GM23338 (cell line): ENCODE data around the gene RSBN1L. TPM values are rescaled to one million over a fixed set of nuclear protein-coding genes. Genes with fewer than 3 reads are reported as not detected.

ENCODE experiments used
- ATAC-seq: fragments of 200-7000 bp; cut with Tn5 transposase; 3 replicates; pipeline ENCODE4 v1.9.1; 2020
- DNase-seq: peaks from one replicate; pipeline ENCODE4 v3.0.0-alpha.2; 2015; ENCODE audit warnings: low spot score
- H2AFZ ChIP-seq: fragments of 200-600 bp; sonication (generic); 2 replicates; pipeline ENCODE4 v1.8.0; 2016; ENCODE audit warnings: antibody characterized with exemption, mild to moderate bottlenecking, moderate library complexity
- H3F3A ChIP-seq: fragments of 200-600 bp; sonication (generic); replicated peaks from 2 replicates; pipeline ENCODE4 v1.8.0; 2017; ENCODE audit warnings: antibody characterized with exemption, mixed run types, low read depth
- H3K27ac ChIP-seq: fragments of 200-600 bp; sonication (generic); 2 replicates; pipeline ENCODE4 v1.6.1; 2016; ENCODE audit warnings: low read depth
- H3K27me3 ChIP-seq: fragments of 200-600 bp; sonication (generic); 2 replicates; pipeline ENCODE4 v1.8.0; 2016; ENCODE audit warnings: mild to moderate bottlenecking, mixed run types, moderate library complexity; ENCODE audit not compliant: insufficient read depth
- H3K36me3 ChIP-seq: fragments of 200-600 bp; sonication (generic); 2 replicates; pipeline ENCODE4 v1.8.0; 2016; ENCODE audit warnings: mild to moderate bottlenecking; ENCODE audit not compliant: insufficient read depth
- H3K4me1 ChIP-seq: fragments of 200-600 bp; sonication (generic); 2 replicates; pipeline ENCODE4 v1.8.0; 2016; ENCODE audit warnings: mild to moderate bottlenecking, moderate library complexity; ENCODE audit not compliant: insufficient read depth
- H3K4me2 ChIP-seq: fragments of 200-600 bp; sonication (generic); 2 replicates; pipeline ENCODE4 v1.7.1; 2017; ENCODE audit warnings: mixed run types
- H3K4me3 ChIP-seq: fragments of 200-600 bp; sonication (generic); 2 replicates; pipeline ENCODE4 v1.6.1; 2016; ENCODE audit warnings: mixed run types
- H3K79me2 ChIP-seq: fragments of 200-600 bp; sonication (generic); replicated peaks from 2 replicates; pipeline ENCODE4 v1.8.0; 2017; ENCODE audit warnings: mild to moderate bottlenecking; ENCODE audit not compliant: insufficient read depth
- H3K9me2 ChIP-seq: fragments of 200-600 bp; sonication (generic); 2 replicates; pipeline ENCODE4 v1.8.0; 2017; ENCODE audit not compliant: insufficient read depth
- H4K20me1 ChIP-seq: fragments of 200-600 bp; sonication (generic); replicated peaks from 2 replicates; pipeline ENCODE4 v1.8.0; 2017; ENCODE audit warnings: mild to moderate bottlenecking; ENCODE audit not compliant: insufficient read depth
- H3K27ac Mint-ChIP-seq: 2 replicates; pipeline ENCODE4 v1.8.0; 2020; ENCODE audit warnings: inconsistent platforms, mild to moderate bottlenecking, moderate library complexity, mixed read lengths
- H3K27me3 Mint-ChIP-seq: 3 replicates; pipeline ENCODE4 v1.8.0; 2022; ENCODE audit warnings: low read depth, mild to moderate bottlenecking, moderate library complexity, mixed read lengths, inconsistent platforms; ENCODE audit not compliant: insufficient read depth, poor library complexity
- H3K36me3 Mint-ChIP-seq: 3 replicates; pipeline ENCODE4 v1.8.0; 2021; ENCODE audit warnings: low read depth, mild to moderate bottlenecking, inconsistent platforms, moderate library complexity, mixed read lengths
- H3K4me1 Mint-ChIP-seq: 3 replicates; pipeline ENCODE4 v1.8.0; 2020; ENCODE audit warnings: mild to moderate bottlenecking, inconsistent platforms, mixed read lengths
- H3K4me3 Mint-ChIP-seq: 3 replicates; pipeline ENCODE4 v1.8.0; 2021; ENCODE audit warnings: moderate library complexity, mild to moderate bottlenecking, inconsistent platforms, mixed read lengths
- H3K9me3 Mint-ChIP-seq: 3 replicates; pipeline ENCODE4 v1.8.0; 2020; ENCODE audit warnings: moderate library complexity, mild to moderate bottlenecking, inconsistent platforms, mixed read lengths
- CTCF ChIP-seq, 2 experiments: fragments of 200-600 bp in 1 of 2; sonication (generic) in 1 of 2; conservative IDR thresholded peaks; 2 replicates each; pipeline versions ENCODE4 v1.5.1 to v1.6.1; 2016 to 2017; ENCODE audit warnings: antibody characterized with exemption in 2 of 2, low read depth in 2 of 2, mild to moderate bottlenecking in 2 of 2, moderate library complexity in 1 of 2
- EZH2 ChIP-seq: fragments of 200-600 bp; sonication (generic); IDR thresholded peaks from one replicate; pipeline ENCODE4 v1.8.0; 2017; ENCODE audit warnings: antibody characterized with exemption, mild to moderate bottlenecking, low read depth; ENCODE audit not compliant: unreplicated experiment
- EZH2phosphoT487 ChIP-seq: fragments of 200-600 bp; sonication (generic); IDR thresholded peaks from one replicate; pipeline ENCODE4 v1.8.1; 2018; ENCODE audit warnings: antibody characterized with exemption; ENCODE audit not compliant: unreplicated experiment
- ZNF114 ChIP-seq: fragments of 250-450 bp; sonication (Bioruptor Pico); IDR thresholded peaks from 2 replicates; pipeline ENCODE4 v1.5.0; 2020; ENCODE audit warnings: mild to moderate bottlenecking, moderate library complexity
- ZNF462 ChIP-seq: fragments of 250-450 bp; sonication (Bioruptor Pico); IDR thresholded peaks from 2 replicates; pipeline ENCODE4 v1.5.0; 2020; ENCODE audit warnings: mild to moderate bottlenecking, moderate library complexity
- polyA plus RNA-seq: library from polyadenylated mRNA; unstranded; fragments of >200 nt; fragmentation: Nextera tagmentation; extraction: Ambion mirVana; gene quantifications from 2 replicates; pipeline ENCODE4 v1.2.1, GENCODE V29; 2016
- total RNA-seq: library from RNA; depleted of rRNA; stranded (reverse); fragments of >200 nt; shearing (Covaris generic); gene quantifications from 2 replicates; pipeline ENCODE4 v1.2.3, GENCODE V29; 2014

The RSBN1L gene
- total and polyA plus RNA-seq, 2 experiments from 2014 or later = 9.7 to 19.7 TPM

- Histone ChIP-seq H3K36me3 (no peaks in the 10 kb centered on the region), H3K27me3 (no peaks in the 10 kb centered on the region), H4K20me1 (peaks cover 8% of the 10 kb centered on the region; the same call in 1 of the 2 replicates), H2AFZ (no peak overlapping the region), H3K4me1 (no peaks in the 10 kb centered on the region), H3K4me3 (no peak overlapping the region), H3K27ac (no peak overlapping the region), H3K4me2 (no peak overlapping the region), H3K9me2 (no peaks in the 10 kb centered on the region), H3F3A (no peaks in the 10 kb centered on the region), H3K79me2 (peaks cover 42% of the 10 kb centered on the region)
- Mint-ChIP-seq H3K36me3 (peaks cover 21% of the 10 kb centered on the region), H3K9me3 (no peaks in the 10 kb centered on the region), H3K27me3 (peaks cover 2% of the 10 kb centered on the region), H3K27ac (0 out of 2 replicates have a peak overlapping the region, but pooled peaks have one; percentile 19), H3K4me1 (no peaks in the 10 kb centered on the region), H3K4me3 (no peak overlapping the region)
- TF ChIP-seq ZNF462 (CRISPR knock-in tag) = no peak
- no peak for TF ChIP-seq ZNF114 (CRISPR knock-in tag)
- no peak for TF ChIP-seq EZH2phosphoT487
- no peak for TF ChIP-seq CTCF (conservative IDR thresholded peaks at IDR 0.05; ENCODE audit: low read depth in 2 of 2)
- no peak for TF ChIP-seq EZH2
- ATAC-seq (no peak), DNase-seq (no peak)
Observed at GRCh38 chr7:77746164-77746823, 50.0 kb downstream of the RSBN1L start.
